SK-N-MC (cell line): ENCODE measurements around the gene PGA4.
"Not testable (repeated sequence)": the region's sequence is repeated elsewhere in the genome, so short reads cannot be mapped to it uniquely, and the experiment has no call there.

Experiments used
- EZH2 ChIP-seq: fragments of 200-600 bp; sonication (generic); IDR thresholded peaks from one replicate; pipeline ENCODE4 v1.6.1; 2017; ENCODE audit warnings: antibody characterized with exemption
- FOXP2 ChIP-seq: optimal IDR thresholded peaks from 2 replicates; pipeline ENCODE3; 2011; ENCODE audit warnings: mild to moderate bottlenecking, moderate library complexity; ENCODE audit not compliant: insufficient read depth; ENCODE audit errors: extremely low read length, control extremely low read depth
- POLR2AphosphoS5 ChIP-seq: IDR thresholded peaks from 2 replicates; pipeline ENCODE4 v1.6.1; 2012; ENCODE audit warnings: mild to moderate bottlenecking, low read depth, low read length, borderline replicate concordance

DNA sequence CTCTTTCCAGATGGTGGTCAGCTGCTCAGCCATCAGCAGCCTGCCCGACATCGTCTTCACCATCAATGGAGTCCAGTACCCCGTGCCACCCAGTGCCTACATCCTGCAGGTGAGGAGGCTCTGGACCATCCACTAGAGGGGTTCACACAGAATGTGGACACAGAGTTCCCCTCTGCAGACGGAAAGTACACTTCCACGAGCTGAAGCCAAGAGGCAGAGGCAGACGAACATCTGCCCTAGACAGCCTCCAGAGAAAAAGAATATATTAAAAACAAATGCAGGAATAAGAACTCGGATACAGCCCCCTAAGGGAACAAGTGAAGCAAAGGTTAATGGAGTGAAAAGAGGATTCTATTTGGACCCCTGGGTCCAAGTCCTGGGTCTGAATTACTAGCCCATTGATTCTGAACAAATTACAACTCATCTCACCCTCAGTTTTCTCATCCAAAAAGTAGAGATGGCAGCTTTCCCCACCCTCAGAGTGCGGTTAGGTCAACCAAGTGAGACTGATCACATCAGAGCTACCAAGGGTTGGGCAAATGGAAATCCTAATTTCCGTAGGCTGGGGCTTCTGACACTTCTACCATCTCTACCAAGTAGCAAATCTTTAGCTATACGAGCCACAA is 10.7 kb upstream of the PGA4 start:
- not testable (repeated sequence) for TF ChIP-seq EZH2, POLR2AphosphoS5, FOXP2
